GM12872 (cell line): ENCODE measurements around the gene ARIH2.

Experiments
- CTCF ChIP-seq: IDR thresholded peaks from 3 replicates; pipeline ENCODE4 v1.5.1; 2011; ENCODE audit warnings: low read depth, mild to moderate bottlenecking, low read length, moderate library complexity; ENCODE audit not compliant: insufficient read depth

The ARIH2 gene

GRCh38 chr3:48999085-48999858 lies 80.6 kb downstream of the ARIH2 start:
- no peak for TF ChIP-seq CTCF

GRCh38 chr3:49001155-49001554 lies 82.5 kb downstream of the ARIH2 start:
- no peak for TF ChIP-seq CTCF

- TF ChIP-seq CTCF: no peak
These were observed 86.0 kb downstream of the ARIH2 start for GRCh38 chr3:49004352-49005302.

- TF ChIP-seq CTCF: no peak
These were observed 86.7 kb downstream of the ARIH2 start for GRCh38 chr3:49005303-49005680.

GRCh38 chr3:49005998-49006397 lies 87.4 kb downstream of the ARIH2 start:
- TF ChIP-seq CTCF: no peak

GRCh38 chr3:49006408-49007067 lies 87.9 kb downstream of the ARIH2 start:
- no peak for TF ChIP-seq CTCF

GRCh38 chr3:49007068-49007770 lies 88.6 kb downstream of the ARIH2 start, which contains the start of gene WDR6:
TSS of gene WDR6 (plus strand) at chr3:49007391. CDS start at chr3:49007432, 41 bp downstream.
- TF ChIP-seq CTCF: peak; percentile 41; the same call in 2 of the 3 replicates
